ENCODE measurements around the gene PREP. TPM values are rescaled to one million over a fixed set of nuclear protein-coding genes. Genes with fewer than 3 reads are reported as not detected.

Gene PREP
- total RNA-seq (10 to 100 TPM; 27.4 to 34.0 (median 30.7) TPM), total RNA-seq (21.8 to 64.5 (median 34.2) reads per million in 29 experiments)
- total RNA-seq (2013), result 35.2 TPM

DNA sequence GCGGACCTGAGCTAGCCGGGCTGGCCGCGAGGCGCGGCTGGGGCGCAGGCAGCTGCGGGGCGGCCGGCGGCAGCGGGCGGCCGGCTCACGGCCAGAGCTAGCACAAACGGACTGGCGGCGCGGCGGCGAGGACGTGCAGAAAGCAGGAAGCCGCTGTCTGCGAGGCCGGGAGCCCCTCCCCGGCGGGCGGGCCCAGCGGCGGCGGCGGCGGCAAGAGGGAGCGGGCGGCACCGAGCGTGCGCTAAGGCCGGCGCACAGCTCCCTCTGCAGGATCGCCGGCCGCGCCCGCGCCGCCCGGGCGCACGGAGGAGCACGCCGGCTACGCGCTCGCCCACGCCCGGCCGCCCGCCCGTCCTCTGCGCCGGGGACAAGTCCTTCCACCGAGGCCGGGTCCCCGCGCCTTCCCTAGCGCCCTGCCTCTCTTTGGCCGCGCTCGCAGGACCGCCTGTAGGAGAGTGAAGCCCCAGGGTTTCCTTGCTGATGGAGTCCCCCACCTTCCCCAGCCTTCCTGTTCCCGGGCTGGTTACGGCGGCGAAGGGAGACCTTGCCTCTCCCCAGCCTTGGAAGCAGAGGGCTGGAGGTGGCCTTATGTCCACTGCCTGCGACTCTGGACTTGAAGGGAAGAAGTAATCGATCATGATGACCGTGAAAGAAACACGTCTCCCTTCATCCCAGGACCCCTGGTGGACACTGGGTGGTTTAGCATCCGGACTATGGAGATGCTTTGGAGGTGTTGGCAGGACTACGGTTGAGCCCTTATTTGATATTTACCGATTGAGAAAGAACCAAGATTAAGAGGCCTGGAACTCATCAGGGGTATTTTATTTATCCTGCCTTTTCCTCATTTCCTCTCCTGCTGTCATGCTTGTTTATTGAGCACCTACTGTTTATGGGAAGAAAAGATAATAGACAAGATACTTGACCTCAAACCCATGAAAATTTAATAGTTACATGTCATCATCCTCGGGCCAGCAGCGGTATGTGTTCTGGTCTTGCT is at the start of gene PREP:
Gene PREP (minus strand): TSS at position 144 of the 997 bp plus-strand sequence. CDS start 191 bp downstream, outside the sequence.
- Histone ChIP-seq H3K4me3 (ENCODE audit: control insufficient read depth in 1 of 2, extremely low read depth in 1 of 2, low read length in 1 of 2) (peak within 1 kb of the TSS; percentile 89 to 90), H3K9me3 (no peaks in the 10 kb centered on the region), H3K27me3 (replicated peaks in 1 of 2; ENCODE audit: control insufficient read depth in 2 of 2, extremely low read depth in 1 of 2, insufficient read depth in 2 of 2, low read length in 1 of 2) (peaks cover 3 to 4% of the 10 kb centered on the region in 2 experiments), H3K4me1 (ENCODE audit: control insufficient read depth in 1 of 2, extremely low read depth in 1 of 2, insufficient read depth in 2 of 2, low read length in 2 of 2) (peaks cover 32 to 37% of the 10 kb centered on the region in 2 experiments), H3K27ac (ENCODE audit: low read length) (peak within 1 kb of the TSS; percentile 22), H3K36me3 (ENCODE audit: control insufficient read depth in 2 of 2, extremely low read depth in 1 of 2, insufficient read depth in 1 of 2, low read length in 1 of 2) (no peaks in the 10 kb centered on the region)
- Mint-ChIP-seq H3K9me3 (no peaks in the 10 kb centered on the region), H3K4me1 (peaks cover 49 to 56% (median 51%) of the 10 kb centered on the region in 3 donors), H3K36me3 (no peaks in the 10 kb centered on the region), H3K27ac (peak within 1 kb of the TSS; percentile 68 to 69), H3K27me3 (peaks cover 9 to 12% of the 10 kb centered on the region in 2 donors), H3K4me3 (peak within 1 kb of the TSS; percentile 82 to 90 (median 88))
- POLR2A ChIA-PET, result interaction anchor here in 1 of 2 donors (0.6 kb wide), 1 partner anchor 68 kb away, joined by 3 read pairs; no protein-coding TSS in a partner anchor
- ATAC-seq (replicated peaks in 1 of 4) (peak; percentile 94 to 98 (median 96)), DNase-seq (peak; percentile 61 to 89 (median 76))
- CTCF ChIA-PET, result interaction anchor here (0.6 to 1.4 kb wide), 10 partner anchors 10 to 923 kb away, joined by 3 to 15 read pairs (median 3); no protein-coding TSS in a partner anchor
- under 1% methylated on average over 66 of the region's 84 CpGs for WGBS (ENCODE audit: insufficient coverage)

DNA sequence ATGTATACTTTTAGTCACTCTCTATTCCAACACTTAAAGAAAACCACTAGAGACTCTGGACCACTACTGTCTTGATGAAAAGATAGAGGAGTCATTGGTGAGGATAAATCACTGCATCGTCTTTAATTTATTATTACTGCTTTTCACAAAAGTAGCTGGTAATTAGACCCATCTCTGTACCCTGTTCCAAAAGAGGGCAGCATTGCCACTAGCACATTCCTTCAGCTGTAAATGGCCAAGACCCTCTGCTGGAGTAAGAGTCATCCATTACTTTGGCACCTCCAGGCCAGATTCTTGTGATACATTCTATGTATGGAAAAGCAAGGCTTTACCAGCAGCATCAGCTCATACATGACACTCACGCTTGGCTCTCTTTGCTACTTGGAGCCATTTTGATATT is 49.5 kb upstream of the PREP start:
- Histone ChIP-seq H3K4me3 (ENCODE audit: control insufficient read depth in 1 of 2, extremely low read depth in 1 of 2, low read length in 1 of 2) (no peak overlapping the region), H3K27ac (ENCODE audit: low read length) (peak overlapping the region; percentile 81), H3K36me3 (ENCODE audit: control insufficient read depth in 2 of 2, extremely low read depth in 1 of 2, insufficient read depth in 1 of 2, low read length in 1 of 2) (no peaks in the 10 kb centered on the region), H3K4me1 (ENCODE audit: control insufficient read depth in 1 of 2, extremely low read depth in 1 of 2, insufficient read depth in 2 of 2, low read length in 2 of 2) (peaks cover 12 to 17% of the 10 kb centered on the region in 2 experiments), H3K9me3 (no peaks in the 10 kb centered on the region), H3K27me3 (replicated peaks in 1 of 2; ENCODE audit: control insufficient read depth in 2 of 2, extremely low read depth in 1 of 2, insufficient read depth in 2 of 2, low read length in 1 of 2) (peaks cover 0 to 2% of the 10 kb centered on the region in 2 experiments)
- WGBS (ENCODE audit: insufficient coverage), result 100% methylated on average over 1 of the region's 2 CpGs
- peaks cover 0 to 6% (median 4%) of the 10 kb centered on the region in 3 donors for H3K9me3 Mint-ChIP-seq
- ChIA-PET CTCF (interaction anchor here in 1 of 2 donors (0.6 to 2.5 kb wide), 2 partner anchors 652 to 771 kb away, joined by 4 to 12 read pairs; no protein-coding TSS in a partner anchor), POLR2A (no interaction called here)
- H3K36me3 Mint-ChIP-seq, result no peaks in the 10 kb centered on the region
- H3K27me3 Mint-ChIP-seq, result peaks cover 8 to 13% of the 10 kb centered on the region in 2 donors
- DNase-seq (no peak), ATAC-seq (replicated peaks in 1 of 4) (no peak)
- peaks cover 16 to 31% (median 26%) of the 10 kb centered on the region in 3 donors for H3K4me1 Mint-ChIP-seq
- H3K4me3 Mint-ChIP-seq, result peak overlapping the region in 1 of 3 donors; percentile 63
- H3K27ac Mint-ChIP-seq, result peak overlapping the region; percentile 83 to 89

- no peak overlapping the region for H3K27ac Mint-ChIP-seq
Observed at GRCh38 chr6:105449756-105450390, 47.0 kb upstream of the PREP start.

DNA sequence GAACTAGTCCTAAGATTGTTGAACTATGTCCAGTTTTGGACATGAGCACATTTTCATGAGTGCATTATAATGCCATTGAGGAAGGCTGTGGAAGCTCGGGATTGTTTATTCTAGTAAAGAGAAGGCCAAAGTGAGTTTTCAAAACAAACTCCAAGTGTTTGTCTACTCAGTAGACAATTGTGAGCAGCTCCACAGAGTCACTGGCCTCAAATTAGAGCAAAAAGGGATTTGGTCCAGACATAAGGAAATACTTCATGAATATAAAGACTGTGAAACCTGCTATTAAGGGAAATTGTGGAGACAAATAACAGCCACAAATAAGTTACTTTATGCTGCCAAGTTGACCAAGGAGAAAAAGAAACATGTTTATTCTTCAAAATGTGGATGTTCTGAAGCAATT is 42.6 kb upstream of the PREP start:
- Histone ChIP-seq H3K9me3 (no peaks in the 10 kb centered on the region), H3K27ac (ENCODE audit: low read length) (no peak overlapping the region), H3K36me3 (ENCODE audit: control insufficient read depth in 2 of 2, extremely low read depth in 1 of 2, insufficient read depth in 1 of 2, low read length in 1 of 2) (no peaks in the 10 kb centered on the region), H3K27me3 (replicated peaks in 1 of 2; ENCODE audit: control insufficient read depth in 2 of 2, extremely low read depth in 1 of 2, insufficient read depth in 2 of 2, low read length in 1 of 2) (peaks cover 0 to 2% of the 10 kb centered on the region in 2 experiments), H3K4me1 (ENCODE audit: control insufficient read depth in 1 of 2, extremely low read depth in 1 of 2, insufficient read depth in 2 of 2, low read length in 2 of 2) (no peaks in the 10 kb centered on the region), H3K4me3 (ENCODE audit: control insufficient read depth in 1 of 2, extremely low read depth in 1 of 2, low read length in 1 of 2) (no peak overlapping the region)
- no peak for DNase-seq
- peaks cover 8% of the 10 kb centered on the region in 2 donors for H3K27me3 Mint-ChIP-seq
- ATAC-seq (replicated peaks in 1 of 4), result no peak
- no peak overlapping the region for H3K4me3 Mint-ChIP-seq
- H3K4me1 Mint-ChIP-seq, result no peaks in the 10 kb centered on the region
- POLR2A ChIA-PET, result no interaction called here
- no peaks in the 10 kb centered on the region for H3K36me3 Mint-ChIP-seq
- no peak overlapping the region for H3K27ac Mint-ChIP-seq
- CTCF ChIA-PET, result interaction anchor here in 1 of 2 donors (1.3 kb wide), 1 partner anchor 13 kb away, joined by 4 read pairs; no protein-coding TSS in a partner anchor
- WGBS (ENCODE audit: insufficient coverage), result no CpG with 5 or more reads among the region's 1 CpG
- no peaks in the 10 kb centered on the region for H3K9me3 Mint-ChIP-seq

More at GRCh38 chr6:105449756-105450390, 47.0 kb upstream of the PREP start:
- H3K36me3 Mint-ChIP-seq, result no peaks in the 10 kb centered on the region
- POLR2A ChIA-PET, result no interaction called here
- no peak overlapping the region for H3K4me3 ChIP-seq (ENCODE audit: control insufficient read depth in 1 of 2, extremely low read depth in 1 of 2, low read length in 1 of 2)
- no CpG with 5 or more reads among the region's 2 CpGs for WGBS (ENCODE audit: insufficient coverage)
- H3K4me1 ChIP-seq (ENCODE audit: control insufficient read depth in 1 of 2, extremely low read depth in 1 of 2, insufficient read depth in 2 of 2, low read length in 2 of 2), result peaks cover 11 to 12% of the 10 kb centered on the region in 2 experiments
- H3K27me3 ChIP-seq (replicated peaks in 1 of 2; ENCODE audit: control insufficient read depth in 2 of 2, extremely low read depth in 1 of 2, insufficient read depth in 2 of 2, low read length in 1 of 2), result peaks cover 0 to 2% of the 10 kb centered on the region in 2 experiments
- no peaks in the 10 kb centered on the region for H3K36me3 ChIP-seq (ENCODE audit: control insufficient read depth in 2 of 2, extremely low read depth in 1 of 2, insufficient read depth in 1 of 2, low read length in 1 of 2)
- ATAC-seq (replicated peaks in 1 of 4), result no peak
- H3K9me3 ChIP-seq, result no peaks in the 10 kb centered on the region
- CTCF ChIA-PET, result interaction anchor here in 1 of 2 donors (1.4 kb wide), 1 partner anchor 18 kb away, joined by 3 read pairs; no protein-coding TSS in a partner anchor
- peaks cover 0 to 5% (median 3%) of the 10 kb centered on the region in 3 donors for H3K9me3 Mint-ChIP-seq
- no peak overlapping the region for H3K27ac ChIP-seq (ENCODE audit: low read length)
- H3K27me3 Mint-ChIP-seq, result peaks cover 3 to 10% of the 10 kb centered on the region in 2 donors
- no peak for DNase-seq
- no peak overlapping the region for H3K4me3 Mint-ChIP-seq
- H3K4me1 Mint-ChIP-seq, result peaks cover 16 to 23% (median 22%) of the 10 kb centered on the region in 3 donors

GRCh38 chr6:105443941-105444340 is 41.1 kb upstream of the PREP start:
- POLR2A ChIA-PET, result interaction anchor here in 1 of 2 donors (0.5 kb wide), 1 partner anchor 910 kb away, joined by 3 read pairs; no protein-coding TSS in a partner anchor
- ATAC-seq (replicated peaks in 1 of 4), result no peak
- 100% methylated on average over 1 of the region's 6 CpGs for WGBS (ENCODE audit: insufficient coverage)

DNA sequence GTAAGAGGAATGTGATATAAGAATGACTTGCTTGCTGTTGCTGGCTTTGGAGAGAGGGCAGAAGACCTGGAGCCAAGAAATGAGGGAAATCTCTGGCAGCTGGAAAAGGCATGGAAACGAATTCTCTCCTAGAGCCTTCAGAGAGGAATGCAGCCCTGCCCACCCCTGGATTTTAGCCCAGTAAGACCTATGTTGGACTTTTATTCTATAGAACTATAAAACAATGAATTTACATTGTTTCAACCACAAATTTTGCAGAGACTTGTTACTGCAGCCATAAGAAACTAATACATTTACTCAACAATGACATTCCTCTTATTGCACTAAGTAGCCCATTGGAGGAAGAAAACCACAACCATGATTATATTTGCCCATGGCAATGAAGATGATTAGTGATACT is 39.5 kb upstream of the PREP start:
- no peaks in the 10 kb centered on the region for H3K36me3 ChIP-seq (ENCODE audit: control insufficient read depth in 2 of 2, extremely low read depth in 1 of 2, insufficient read depth in 1 of 2, low read length in 1 of 2)
- ChIA-PET POLR2A (no interaction called here), CTCF (no interaction called here)
- no CpG with 5 or more reads among the region's 1 CpG for WGBS (ENCODE audit: insufficient coverage)
- ATAC-seq (replicated peaks in 1 of 4), result no peak
- Mint-ChIP-seq H3K4me1 (no peaks in the 10 kb centered on the region), H3K36me3 (no peaks in the 10 kb centered on the region), H3K27ac (no peak overlapping the region), H3K9me3 (no peaks in the 10 kb centered on the region), H3K27me3 (peaks cover 3 to 10% of the 10 kb centered on the region in 2 donors), H3K4me3 (no peak overlapping the region)
- H3K4me1 ChIP-seq (ENCODE audit: control insufficient read depth in 1 of 2, extremely low read depth in 1 of 2, insufficient read depth in 2 of 2, low read length in 2 of 2), result no peaks in the 10 kb centered on the region
- no peak overlapping the region for H3K27ac ChIP-seq (ENCODE audit: low read length)
- DNase-seq, result no peak
- no peaks in the 10 kb centered on the region for H3K9me3 ChIP-seq
- H3K4me3 ChIP-seq (ENCODE audit: control insufficient read depth in 1 of 2, extremely low read depth in 1 of 2, low read length in 1 of 2), result no peak overlapping the region
- H3K27me3 ChIP-seq (replicated peaks in 1 of 2; ENCODE audit: control insufficient read depth in 2 of 2, extremely low read depth in 1 of 2, insufficient read depth in 2 of 2, low read length in 1 of 2), result no peaks in the 10 kb centered on the region

More at GRCh38 chr6:105443941-105444340, 41.1 kb upstream of the PREP start:
- CTCF ChIA-PET, result no interaction called here
- H3K4me1 Mint-ChIP-seq, result no peaks in the 10 kb centered on the region
- H3K27ac ChIP-seq (ENCODE audit: low read length), result no peak overlapping the region
- no peaks in the 10 kb centered on the region for H3K9me3 ChIP-seq
- H3K4me3 Mint-ChIP-seq, result no peak overlapping the region
- no peak for DNase-seq
- H3K27me3 ChIP-seq (replicated peaks in 1 of 2; ENCODE audit: control insufficient read depth in 2 of 2, extremely low read depth in 1 of 2, insufficient read depth in 2 of 2, low read length in 1 of 2), result peaks cover 0 to 2% of the 10 kb centered on the region in 2 experiments
- H3K36me3 ChIP-seq (ENCODE audit: control insufficient read depth in 2 of 2, extremely low read depth in 1 of 2, insufficient read depth in 1 of 2, low read length in 1 of 2), result no peaks in the 10 kb centered on the region
- no peaks in the 10 kb centered on the region for H3K9me3 Mint-ChIP-seq
- peaks cover 9 to 10% of the 10 kb centered on the region in 2 donors for H3K27me3 Mint-ChIP-seq
- no peaks in the 10 kb centered on the region for H3K36me3 Mint-ChIP-seq
- no peaks in the 10 kb centered on the region for H3K4me1 ChIP-seq (ENCODE audit: control insufficient read depth in 1 of 2, extremely low read depth in 1 of 2, insufficient read depth in 2 of 2, low read length in 2 of 2)
- H3K4me3 ChIP-seq (ENCODE audit: control insufficient read depth in 1 of 2, extremely low read depth in 1 of 2, low read length in 1 of 2), result no peak overlapping the region
- H3K27ac Mint-ChIP-seq, result no peak overlapping the region
